SK-N-SH (cell line): ENCODE results near the gene TEAD1.

Source experiments
- CTCF ChIP-seq: fragments of 200-600 bp; sonication (generic); IDR thresholded peaks from 2 replicates; pipeline ENCODE4 v1.6.1; 2017; ENCODE audit warnings: antibody characterized with exemption, mild to moderate bottlenecking, moderate library complexity
- GABPA ChIP-seq: IDR thresholded peaks from 2 replicates; pipeline ENCODE4 v1.4.0; 2012; ENCODE audit warnings: low read depth, mild to moderate bottlenecking
- JUND ChIP-seq: IDR thresholded peaks from 2 replicates; pipeline ENCODE4 v1.4.0; 2012
- REST ChIP-seq: IDR thresholded peaks from 2 replicates; pipeline ENCODE4 v1.6.1; 2012; ENCODE audit warnings: mild to moderate bottlenecking, low read depth, low read length, moderate library complexity

- TF ChIP-seq CTCF (no peak), JUND (no peak), REST (no peak), GABPA (no peak)
These were observed 60.4 kb downstream of the TEAD1 start for GRCh38 chr11:12734625-12735024.
